NCI-H510A treated with DMSO at 0.1 percent for 48 hours (cell line): ENCODE results near the gene PALLD.

Experiments
- DNase-seq: peaks from one replicate; lab custom pipeline; 2025; lab: John Stamatoyannopoulos, UW

PALLD gene

DNA sequence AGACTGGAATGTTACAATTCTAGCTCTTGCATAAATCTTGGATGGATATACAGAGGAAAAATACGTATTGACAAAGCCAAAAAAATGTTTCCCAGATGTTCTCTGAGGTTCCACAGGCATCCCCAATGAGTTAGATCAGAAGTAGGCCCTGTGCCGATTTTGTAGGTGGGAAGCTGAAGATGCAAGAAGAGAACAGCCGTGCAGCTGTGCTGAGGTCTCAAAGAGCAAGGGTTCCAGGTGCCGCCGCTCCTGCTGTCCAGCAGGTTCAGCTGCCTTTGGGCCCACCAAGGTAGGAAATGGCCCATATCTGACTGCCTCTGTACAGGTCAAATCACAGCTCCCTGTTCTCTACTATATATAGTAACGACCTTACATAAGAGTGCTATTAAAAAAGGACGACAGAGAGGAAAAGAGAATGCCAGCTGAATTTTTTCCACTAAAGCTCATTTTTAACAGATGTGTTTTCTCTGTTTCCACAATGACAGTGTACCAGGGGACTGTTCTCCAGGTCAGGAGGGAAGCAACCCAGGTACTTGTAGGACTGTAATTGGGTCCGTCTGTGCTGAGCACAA is 357.6 kb downstream of the PALLD start:
- no peak for DNase-seq

GRCh38 chr4:168856312-168856711 is 359.5 kb downstream of the PALLD start:
- DNase-seq = no peak

GRCh38 chr4:168857009-168857408 is 360.2 kb downstream of the PALLD start:
- no peak for DNase-seq

- DNase-seq = no peak
Measured at GRCh38 chr4:168857546-168858314, 360.9 kb downstream of the PALLD start.

DNA sequence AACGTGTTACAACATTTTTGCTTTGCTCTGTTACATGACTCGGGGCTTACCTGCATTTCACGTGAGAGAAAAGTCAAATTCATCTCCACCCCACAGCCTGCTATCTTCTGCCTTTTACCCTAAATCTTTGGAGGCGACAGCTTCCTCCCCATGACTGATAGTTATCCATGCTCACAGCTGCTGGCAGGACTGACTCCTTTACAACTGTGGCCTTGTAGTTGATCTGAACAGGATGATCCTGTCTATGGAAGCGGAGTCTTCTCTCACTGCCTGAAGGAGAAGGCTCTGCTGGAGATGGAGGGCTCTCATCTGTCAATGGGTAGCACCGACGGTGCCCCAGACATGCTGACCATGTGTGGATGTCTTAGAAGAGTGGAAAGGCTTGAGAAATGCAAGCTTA is 362.2 kb downstream of the PALLD start:
- DNase-seq = no peak

- no peak for DNase-seq
Measured at GRCh38 chr4:168859888-168860694, 363.2 kb downstream of the PALLD start.

DNA sequence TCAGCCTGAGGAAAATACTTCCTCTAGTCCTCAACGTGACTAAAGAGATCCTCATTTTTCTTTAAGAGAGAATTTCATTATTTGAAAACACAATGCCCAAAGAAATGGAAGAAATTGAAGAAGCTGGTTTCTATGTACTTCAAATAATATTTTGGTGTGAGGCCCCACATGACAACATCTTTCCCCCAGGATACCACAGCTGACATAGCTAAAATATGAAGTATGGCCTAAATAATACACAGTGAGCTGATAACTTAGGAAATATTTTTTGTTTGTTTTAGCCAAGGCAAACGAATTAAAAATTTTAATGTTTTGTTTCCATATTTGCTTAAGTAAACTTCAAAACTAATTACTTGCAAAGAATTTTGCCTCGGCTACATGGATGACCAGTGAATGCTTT is 364.0 kb downstream of the PALLD start:
- no peak for DNase-seq

GRCh38 chr4:168863719-168864647 is 367.1 kb downstream of the PALLD start:
- no peak for DNase-seq

DNA sequence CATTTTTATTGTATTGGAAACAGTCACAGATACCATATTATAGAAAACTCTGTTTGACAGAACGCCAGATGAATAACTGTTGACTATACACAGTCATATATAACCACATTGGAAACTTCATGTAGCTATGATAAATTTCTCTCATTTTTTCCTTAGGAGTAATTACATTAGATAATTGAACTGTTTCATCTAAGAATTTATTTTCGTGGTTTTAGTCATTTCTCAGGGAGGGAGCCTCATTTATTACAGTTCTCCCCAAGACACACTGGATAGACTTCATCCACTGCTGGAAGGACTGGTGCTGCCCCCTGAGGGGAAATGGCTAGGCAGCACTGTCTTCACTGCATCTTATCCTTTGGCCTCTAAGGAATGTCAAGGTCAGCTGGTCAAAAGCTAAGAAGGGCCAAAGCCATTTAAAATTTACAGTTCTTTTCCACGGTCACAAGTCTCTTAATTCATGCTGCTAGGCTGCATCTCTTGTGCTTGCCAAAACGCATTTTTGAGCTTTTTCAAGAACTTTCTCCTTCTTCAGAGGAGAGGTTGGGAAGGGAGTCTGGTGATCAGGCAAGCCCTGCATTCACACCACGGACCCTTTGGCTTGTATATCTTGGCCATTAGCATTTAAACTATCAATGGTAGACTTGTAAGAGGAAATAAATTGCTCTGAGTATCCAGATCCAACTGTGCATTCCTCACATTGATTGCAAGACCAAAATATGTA is 368.1 kb downstream of the PALLD start:
- DNase-seq = no peak

- no peak for DNase-seq
Measured at GRCh38 chr4:168865854-168866253, 369.0 kb downstream of the PALLD start.

GRCh38 chr4:168866635-168867034 is 369.8 kb downstream of the PALLD start:
- no peak for DNase-seq

DNA sequence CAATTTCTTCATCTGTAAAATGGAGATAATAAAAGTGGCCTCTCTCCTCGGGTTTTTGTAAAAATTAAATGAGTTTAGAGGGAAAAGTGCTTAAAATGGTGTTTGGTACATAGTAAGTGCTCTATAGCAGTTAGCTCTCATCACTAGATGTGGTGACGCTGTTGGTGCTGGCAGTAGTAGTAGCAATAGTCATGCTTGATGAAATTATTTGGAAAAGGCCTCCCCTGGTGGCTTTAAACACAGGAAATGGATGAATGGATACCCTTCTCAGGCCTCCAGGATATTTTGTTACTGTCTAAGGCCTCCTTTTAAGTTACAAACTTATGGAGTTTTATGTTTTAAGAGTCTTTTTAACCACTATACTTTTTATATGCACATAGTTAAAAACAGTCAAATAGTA is 370.3 kb downstream of the PALLD start:
- no peak for DNase-seq

GRCh38 chr4:168868044-168868781 is 371.4 kb downstream of the PALLD start:
- no peak for DNase-seq

DNA sequence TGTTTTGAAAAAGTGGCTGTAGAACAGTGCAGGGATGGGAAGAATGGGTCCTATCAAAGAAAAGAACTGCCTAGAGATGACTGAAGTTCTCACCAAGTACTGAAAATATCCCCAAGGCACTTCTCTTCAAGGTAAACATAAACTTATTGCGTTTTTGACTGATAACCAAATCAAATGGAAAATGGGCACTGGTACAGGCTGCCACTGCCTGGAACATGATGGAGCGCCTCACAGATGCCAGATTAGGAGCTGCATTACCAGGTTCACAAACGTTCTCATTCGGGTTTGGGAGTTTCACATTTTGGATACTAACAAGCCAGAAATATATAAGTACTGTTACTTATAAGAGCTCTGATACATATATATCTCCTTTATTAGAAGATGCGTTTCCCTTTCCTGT is 371.9 kb downstream of the PALLD start:
- no peak for DNase-seq

- no peak for DNase-seq
Measured at GRCh38 chr4:168870004-168870403, 373.2 kb downstream of the PALLD start.

DNA sequence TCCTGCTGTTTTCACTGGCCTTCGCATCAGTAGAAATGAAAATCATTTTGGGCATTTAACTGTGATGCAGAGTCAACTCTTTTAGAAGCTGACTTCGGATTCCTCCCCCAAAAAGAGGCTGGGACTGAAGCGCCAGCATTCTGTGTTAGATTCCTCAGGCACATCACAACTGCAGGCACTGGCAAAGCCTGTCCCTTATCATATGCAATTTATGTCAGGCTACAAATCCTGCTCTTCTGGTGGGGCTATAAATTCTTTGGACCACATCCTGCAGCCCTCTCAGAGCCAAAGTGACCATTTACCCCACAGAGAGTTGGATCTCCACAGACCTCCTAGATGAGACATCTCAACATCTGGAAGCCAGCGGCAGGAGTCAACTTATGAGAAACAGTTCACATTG is 374.8 kb downstream of the PALLD start:
- DNase-seq = no peak

- no peak for DNase-seq
Measured at GRCh38 chr4:168874083-168874482, 377.2 kb downstream of the PALLD start.

- DNase-seq = no peak
Measured at GRCh38 chr4:168876106-168876505, 379.3 kb downstream of the PALLD start.

- peak; percentile 55 for DNase-seq
Measured at GRCh38 chr4:168877511-168878491, 380.9 kb downstream of the PALLD start.
